K562 (cell line): ENCODE measurements around the gene EGFL6. TPM values are rescaled to one million over a fixed set of nuclear protein-coding genes. Genes with fewer than 3 reads are reported as not detected.

Experiments
- ATF3 ChIP-seq, 2 experiments: fragments of 450-650 bp in 1 of 2; sonication (generic) in 1 of 2; formaldehyde crosslinking in 1 of 2; IDR thresholded peaks in 1 of 2; conservative IDR thresholded peaks in 1 of 2; 2 replicates each; pipeline versions ENCODE4 v1.6.1 to v1.8.1; 2016 to 2023; ENCODE audit warnings: mild to moderate bottlenecking in 2 of 2, moderate library complexity in 2 of 2, inconsistent platforms in 1 of 2, missing genetic modification reagents in 1 of 2
- HOMEZ ChIP-seq: fragments of 250-450 bp; sonication (Bioruptor Pico); IDR thresholded peaks from 2 replicates; pipeline ENCODE4 v1.4.0; 2020; ENCODE audit warnings: mild to moderate bottlenecking, moderate library complexity
- IRF1 ChIP-seq: sonication (generic); formaldehyde crosslinking; IDR thresholded peaks from 2 replicates; pipeline ENCODE4 v1.8.0; 2022; ENCODE audit warnings: missing genetic modification reagents, mild to moderate bottlenecking, borderline replicate concordance
- NR0B1 ChIP-seq: fragments of 450-650 bp; IDR thresholded peaks from one replicate; pipeline ENCODE4 v1.6.1; 2018; ENCODE audit warnings: mild to moderate bottlenecking, moderate library complexity; ENCODE audit not compliant: partially characterized antibody
- RNF2 ChIP-seq: sonication (generic); IDR thresholded peaks from 2 replicates; pipeline ENCODE4 v1.6.1; 2016
- SFPQ ChIP-seq: fragments of 200-400 bp; formaldehyde crosslinking; IDR thresholded peaks from 2 replicates; pipeline ENCODE4 v1.6.1; 2017; ENCODE audit warnings: mild to moderate bottlenecking, low read depth, low read length, moderate library complexity
- SOX6 ChIP-seq: fragments of 450-650 bp; IDR thresholded peaks from 2 replicates; pipeline ENCODE4 v1.6.1; 2014; ENCODE audit warnings: mild to moderate bottlenecking
- TOE1 ChIP-seq, 2 experiments: fragments of 450-650 bp in 1 of 2; sonication (generic) in 1 of 2; formaldehyde crosslinking in 1 of 2; IDR thresholded peaks; 2 replicates each; pipeline versions ENCODE4 v1.7.1 to v1.8.0; 2016 to 2022; ENCODE audit warnings: borderline replicate concordance in 2 of 2, mild to moderate bottlenecking in 2 of 2, antibody characterized with exemption in 1 of 2, inconsistent platforms in 1 of 2, low read depth in 1 of 2, missing genetic modification reagents in 1 of 2, moderate library complexity in 1 of 2
- ZC3H11A ChIP-seq: IDR thresholded peaks from 2 replicates; pipeline ENCODE4 v1.6.1; 2012; ENCODE audit warnings: low read depth, low read length, improper control_type of control experiment
- ZC3H8 ChIP-seq: fragments of 450-650 bp; IDR thresholded peaks from 2 replicates; pipeline ENCODE4 v1.6.1; 2017
- polyA plus RNA-seq, 8 experiments: library from polyadenylated mRNA; depleted of rRNA in 4 of 8; stranded (reverse) in 5 of 8; unstranded in 3 of 8; fragments of >200 nt; fragmentation: Nextera tagmentation in 2 of 8; fragmentation: Illumina TruSeq in 1 of 8; extraction: Ambion mirVana in 2 of 8; extraction: Trizol in 1 of 8; gene quantifications; 2 replicates each; pipeline versions ENCODE4 v1.2.1 to v1.2.3, GENCODE V29; 2011 to 2014; ENCODE audit warnings: inconsistent platforms in 1 of 8, missing spikeins in 1 of 8
- total RNA-seq, 7 experiments: library from RNA; depleted of rRNA in 6 of 7; stranded (reverse); fragments of >200 nt in 6 of 7; fragmentation: Illumina TruSeq in 2 of 7; extraction: Trizol in 2 of 7; gene quantifications; 2 replicates each; pipeline versions ENCODE4 v1.2.1 to v1.2.3, GENCODE V29; 2011 to 2021; ENCODE audit warnings: low replicate concordance in 1 of 7

EGFL6 gene
- total and polyA plus RNA-seq, 9 of the 15 experiments (the other 6 are each of a cell fraction or from before 2014, with no cell fraction given), result 0.01 TPM; not detected in 8

GRCh38 chrX:13666836-13667235 lies 97.4 kb downstream of the EGFL6 start (continued):
- TF ChIP-seq ZC3H11A (no peak), RNF2 (no peak), NR0B1 (no peak), TOE1 (IDR thresholded peaks at IDR 0.05; ENCODE audit: borderline replicate concordance) (no peak), TOE1 (CRISPR knock-in tag; IDR thresholded peaks at IDR 0.05; ENCODE audit: borderline replicate concordance, low read depth) (no peak), SFPQ (no peak), ATF3 (IDR thresholded peaks at IDR 0.05) (no peak), ATF3 (CRISPR knock-in tag; conservative IDR thresholded peaks at IDR 0.05) (no peak), SOX6 (no peak), HOMEZ (CRISPR knock-in tag) (no peak), IRF1 (CRISPR knock-in tag) (no peak), ZC3H8 (no peak)
